ENCODE measurements around the gene MSI1. TPM values are rescaled to one million over a fixed set of nuclear protein-coding genes. Genes with fewer than 3 reads are reported as not detected.

The MSI1 gene
- total RNA-seq, 1 experiment from 2014 or later, result 1.7 TPM

- H3K79me2 ChIP-seq (ENCODE audit: low read depth), result no peaks in the 10 kb centered on the region
- H3F3A ChIP-seq (ENCODE audit: insufficient read depth, low read depth), result no peaks in the 10 kb centered on the region
- H3K27me3 ChIP-seq (ENCODE audit: insufficient read depth, low read depth), result peaks cover 25% of the 10 kb centered on the region
- H3K9me2 ChIP-seq (ENCODE audit: insufficient read depth), result no peaks in the 10 kb centered on the region
- no peaks in the 10 kb centered on the region for H4K20me1 ChIP-seq (ENCODE audit: insufficient read depth)
- no peak overlapping the region for H3K4me3 ChIP-seq
- TF ChIP-seq CTCF (conservative IDR thresholded peaks at IDR 0.05) (no peak), EZH2 (IDR thresholded peaks at IDR 0.05; ENCODE audit: low read depth) (no peak)
- no TSS peak for BruUV-seq (replicated peaks)
- ChIA-PET CTCF (interaction anchor here (1.0 kb wide), 1 partner anchor 9 kb away, joined by 3 read pairs; no protein-coding TSS in a partner anchor), POLR2A (ENCODE audit: unreplicated experiment) (no interaction called here)
- no peak overlapping the region for H3K27ac ChIP-seq
- H2AFZ ChIP-seq, result no peak overlapping the region
- DNase-seq, result no peak
- no peaks in the 10 kb centered on the region for H3K4me1 ChIP-seq (replicated peaks; ENCODE audit: insufficient read depth)
- no peak overlapping the region for H3K4me2 ChIP-seq
- intact Hi-C loops (cut with micrococcal nuclease; ENCODE audit: unreplicated experiment), result no loop called here
- H3K36me3 ChIP-seq (ENCODE audit: low read depth), result no peaks in the 10 kb centered on the region
- no peaks in the 10 kb centered on the region for H3K9me3 ChIP-seq (ENCODE audit: insufficient read depth, low read depth)
These were observed 7.0 kb upstream of the MSI1 start for GRCh38 chr12:120376009-120376408.

- Histone ChIP-seq H2AFZ (no peak overlapping the region), H3K27me3 (ENCODE audit: insufficient read depth, low read depth) (peaks cover 41% of the 10 kb centered on the region), H3K4me2 (no peak overlapping the region), H3F3A (ENCODE audit: insufficient read depth, low read depth) (no peaks in the 10 kb centered on the region), H3K27ac (no peak overlapping the region), H3K79me2 (ENCODE audit: low read depth) (no peaks in the 10 kb centered on the region), H3K4me1 (replicated peaks; ENCODE audit: insufficient read depth) (no peaks in the 10 kb centered on the region), H3K4me3 (no peak overlapping the region), H3K9me3 (ENCODE audit: insufficient read depth, low read depth) (no peaks in the 10 kb centered on the region), H3K9me2 (ENCODE audit: insufficient read depth) (no peaks in the 10 kb centered on the region), H4K20me1 (ENCODE audit: insufficient read depth) (no peaks in the 10 kb centered on the region), H3K36me3 (ENCODE audit: low read depth) (no peaks in the 10 kb centered on the region)
- TF ChIP-seq CTCF (conservative IDR thresholded peaks at IDR 0.05) (no peak), EZH2 (IDR thresholded peaks at IDR 0.05; ENCODE audit: low read depth) (no peak)
- intact Hi-C loops (cut with micrococcal nuclease; ENCODE audit: unreplicated experiment), result no loop called here
- CTCF ChIA-PET, result interaction anchor here (0.6 kb wide), 1 partner anchor 57 kb away, joined by 4 read pairs; no protein-coding TSS in a partner anchor
- POLR2A ChIA-PET (ENCODE audit: unreplicated experiment), result no interaction called here
- BruUV-seq (replicated peaks), result no TSS peak
- no peak for DNase-seq
These were observed 4.7 kb upstream of the MSI1 start for GRCh38 chr12:120373683-120374082.

GRCh38 chr12:120370343-120371243, 1.6 kb upstream of the MSI1 start:
- Histone ChIP-seq H4K20me1 (ENCODE audit: insufficient read depth) (no peaks in the 10 kb centered on the region), H3K79me2 (ENCODE audit: low read depth) (no peaks in the 10 kb centered on the region), H3K36me3 (ENCODE audit: low read depth) (no peaks in the 10 kb centered on the region), H3F3A (ENCODE audit: insufficient read depth, low read depth) (no peaks in the 10 kb centered on the region), H3K9me2 (ENCODE audit: insufficient read depth) (no peaks in the 10 kb centered on the region), H3K27me3 (ENCODE audit: insufficient read depth, low read depth) (peaks cover 48% of the 10 kb centered on the region), H3K4me3 (no peak overlapping the region), H3K27ac (no peak overlapping the region), H3K4me2 (no peak overlapping the region), H2AFZ (no peak overlapping the region), H3K9me3 (ENCODE audit: insufficient read depth, low read depth) (no peaks in the 10 kb centered on the region), H3K4me1 (replicated peaks; ENCODE audit: insufficient read depth) (no peaks in the 10 kb centered on the region)
- ChIA-PET POLR2A (ENCODE audit: unreplicated experiment) (no interaction called here), CTCF (interaction anchor here (0.6 kb wide), 1 partner anchor 185 kb away, joined by 16 read pairs; no protein-coding TSS in a partner anchor)
- intact Hi-C loops (cut with micrococcal nuclease; ENCODE audit: unreplicated experiment), result no loop called here
- no TSS peak for BruUV-seq (replicated peaks)
- TF ChIP-seq EZH2 (IDR thresholded peaks at IDR 0.05; ENCODE audit: low read depth) (no peak), CTCF (conservative IDR thresholded peaks at IDR 0.05) (no peak)
- DNase-seq, result no peak
